ENCODE measurements around the gene EHHADH. TPM values are rescaled to one million over a fixed set of nuclear protein-coding genes. Genes with fewer than 3 reads are reported as not detected.

The EHHADH gene
- total RNA-seq, 2 experiments from 2014 or later = 1.3 TPM; not detected in 1

GRCh38 chr3:185251272-185251671 is 2.6 kb downstream of the EHHADH start:
- H3K27ac ChIP-seq (ENCODE audit: low read depth, low read length, poor library complexity, severe bottlenecking) = no peak overlapping the region
- H3K36me3 ChIP-seq (ENCODE audit: insufficient read depth, low read length) = no peaks in the 10 kb centered on the region
- H3K9me3 ChIP-seq (ENCODE audit: low read length) = no peaks in the 10 kb centered on the region
- DNase-seq (ENCODE audit: low spot score) = no peak
- H3K9me2 ChIP-seq (ENCODE audit: insufficient read depth, low read length) = no peaks in the 10 kb centered on the region
- ChIA-PET POLR2A (no interaction called here), CTCF (ENCODE audit: unreplicated experiment) (no interaction called here)
- no TSS peak for BruUV-seq (replicated peaks)
- TF ChIP-seq EZH2phosphoT487 (IDR thresholded peaks at IDR 0.05; ENCODE audit: borderline replicate concordance, low read depth, low read length) (no peak), CTCF (conservative IDR thresholded peaks at IDR 0.05; ENCODE audit: low read length) (no peak)
- no peaks in the 10 kb centered on the region for H3K4me1 ChIP-seq (ENCODE audit: insufficient read depth, low read length, poor library complexity, severe bottlenecking)
- intact Hi-C loops (cut with micrococcal nuclease; ENCODE audit: unreplicated experiment) = no loop called here
- H3K4me2 ChIP-seq (ENCODE audit: low read length) = no peak overlapping the region
- no peaks in the 10 kb centered on the region for H3K79me2 ChIP-seq (ENCODE audit: insufficient read depth, low read depth, low read length)
- H2AFZ ChIP-seq (ENCODE audit: low read length) = no peak overlapping the region
- H3K4me3 ChIP-seq (ENCODE audit: low read depth, low read length, poor library complexity, severe bottlenecking) = no peak overlapping the region
- H4K20me1 ChIP-seq (ENCODE audit: insufficient read depth, low read length) = no peaks in the 10 kb centered on the region

GRCh38 chr3:185250653-185251052 is 3.2 kb downstream of the EHHADH start:
- intact Hi-C loops (cut with micrococcal nuclease; ENCODE audit: unreplicated experiment) = no loop called here
- Histone ChIP-seq H3K4me1 (ENCODE audit: insufficient read depth, low read length, poor library complexity, severe bottlenecking) (no peaks in the 10 kb centered on the region), H3K4me2 (ENCODE audit: low read length) (no peak overlapping the region), H4K20me1 (ENCODE audit: insufficient read depth, low read length) (no peaks in the 10 kb centered on the region), H3K79me2 (ENCODE audit: insufficient read depth, low read depth, low read length) (no peaks in the 10 kb centered on the region), H3K36me3 (ENCODE audit: insufficient read depth, low read length) (no peaks in the 10 kb centered on the region), H3K27ac (ENCODE audit: low read depth, low read length, poor library complexity, severe bottlenecking) (no peak overlapping the region), H3K4me3 (ENCODE audit: low read depth, low read length, poor library complexity, severe bottlenecking) (no peak overlapping the region), H3K9me2 (ENCODE audit: insufficient read depth, low read length) (no peaks in the 10 kb centered on the region), H2AFZ (ENCODE audit: low read length) (no peak overlapping the region), H3K9me3 (ENCODE audit: low read length) (no peaks in the 10 kb centered on the region)
- BruUV-seq (replicated peaks) = no TSS peak
- TF ChIP-seq CTCF (conservative IDR thresholded peaks at IDR 0.05; ENCODE audit: low read length) (no peak), EZH2phosphoT487 (IDR thresholded peaks at IDR 0.05; ENCODE audit: borderline replicate concordance, low read depth, low read length) (no peak)
- no peak for DNase-seq (ENCODE audit: low spot score)
- CTCF ChIA-PET (ENCODE audit: unreplicated experiment) = no interaction called here
- POLR2A ChIA-PET = interaction anchor here (0.9 kb wide), 1 partner anchor 14 kb away, joined by 3 read pairs; no protein-coding TSS in a partner anchor

- no peak for DNase-seq (ENCODE audit: low spot score)
- ChIA-PET CTCF (ENCODE audit: unreplicated experiment) (no interaction called here), POLR2A (interaction anchor here (0.9 kb wide), 1 partner anchor 13 kb away, joined by 3 read pairs; no protein-coding TSS in a partner anchor)
- Histone ChIP-seq H3K9me3 (ENCODE audit: low read length) (no peaks in the 10 kb centered on the region), H3K4me1 (ENCODE audit: insufficient read depth, low read length, poor library complexity, severe bottlenecking) (no peaks in the 10 kb centered on the region), H2AFZ (ENCODE audit: low read length) (no peak overlapping the region), H3K79me2 (ENCODE audit: insufficient read depth, low read depth, low read length) (no peaks in the 10 kb centered on the region), H3K4me3 (ENCODE audit: low read depth, low read length, poor library complexity, severe bottlenecking) (no peak overlapping the region), H4K20me1 (ENCODE audit: insufficient read depth, low read length) (no peaks in the 10 kb centered on the region), H3K36me3 (ENCODE audit: insufficient read depth, low read length) (no peaks in the 10 kb centered on the region), H3K9me2 (ENCODE audit: insufficient read depth, low read length) (no peaks in the 10 kb centered on the region), H3K27ac (ENCODE audit: low read depth, low read length, poor library complexity, severe bottlenecking) (no peak overlapping the region), H3K4me2 (ENCODE audit: low read length) (no peak overlapping the region)
- BruUV-seq (replicated peaks) = no TSS peak
- TF ChIP-seq CTCF (conservative IDR thresholded peaks at IDR 0.05; ENCODE audit: low read length) (no peak), EZH2phosphoT487 (IDR thresholded peaks at IDR 0.05; ENCODE audit: borderline replicate concordance, low read depth, low read length) (no peak)
- intact Hi-C loops (cut with micrococcal nuclease; ENCODE audit: unreplicated experiment) = no loop called here
Observed at GRCh38 chr3:185250247-185250646, 3.6 kb downstream of the EHHADH start.
